Forelimb muscle (tissue), 1 donor: Measurements from ENCODE around the gene PSMA8. TPM values are rescaled to one million over a fixed set of nuclear protein-coding genes. Genes with fewer than 3 reads are reported as not detected.
A peak's percentile ranks its signal among the peaks of the same experiment; 100 is the strongest.
"Not testable (repeated sequence)": the region's sequence is repeated elsewhere in the genome, so short reads cannot be mapped to it uniquely, and the experiment has no call there.

ENCODE experiments used
- DNase-seq: peaks from one replicate; pipeline ENCODE4 v3.0.0-alpha.2; 2013; ENCODE audit warnings: low read depth
- polyA plus RNA-seq: library from polyadenylated mRNA; unstranded; fragments of 120-200 nt; gene quantifications from one replicate; pipeline ENCODE4 v1.2.1, GENCODE V29; 2013; ENCODE audit not compliant: insufficient read length

Gene PSMA8
- polyA plus RNA-seq, 1 donor, result not detected

- no peak for DNase-seq
These were observed 41.8 kb downstream of the PSMA8 start for GRCh38 chr18:26175481-26175880.

DNA sequence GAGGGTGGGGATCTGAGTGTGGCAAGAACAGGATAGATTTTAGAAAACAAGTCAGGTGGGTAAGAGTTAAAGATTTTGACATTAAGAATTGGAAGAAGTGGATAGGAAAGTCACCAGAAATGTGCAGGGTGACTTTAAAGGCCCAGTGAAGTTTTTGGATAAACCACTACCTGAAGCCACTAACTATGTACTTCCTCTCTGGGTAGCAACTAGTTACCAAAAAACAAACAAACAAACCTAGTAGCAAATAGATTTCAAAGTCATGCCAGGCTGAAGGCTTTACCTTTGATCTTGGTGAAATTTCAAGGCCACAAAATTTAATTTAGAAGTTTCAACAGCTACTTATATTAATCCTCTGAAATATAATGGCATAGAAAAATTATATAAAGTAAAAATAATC lies 42.5 kb downstream of the PSMA8 start:
- DNase-seq, result no peak

- DNase-seq, result no peak
These were observed 47.7 kb downstream of the PSMA8 start for GRCh38 chr18:26181343-26181826.

DNA sequence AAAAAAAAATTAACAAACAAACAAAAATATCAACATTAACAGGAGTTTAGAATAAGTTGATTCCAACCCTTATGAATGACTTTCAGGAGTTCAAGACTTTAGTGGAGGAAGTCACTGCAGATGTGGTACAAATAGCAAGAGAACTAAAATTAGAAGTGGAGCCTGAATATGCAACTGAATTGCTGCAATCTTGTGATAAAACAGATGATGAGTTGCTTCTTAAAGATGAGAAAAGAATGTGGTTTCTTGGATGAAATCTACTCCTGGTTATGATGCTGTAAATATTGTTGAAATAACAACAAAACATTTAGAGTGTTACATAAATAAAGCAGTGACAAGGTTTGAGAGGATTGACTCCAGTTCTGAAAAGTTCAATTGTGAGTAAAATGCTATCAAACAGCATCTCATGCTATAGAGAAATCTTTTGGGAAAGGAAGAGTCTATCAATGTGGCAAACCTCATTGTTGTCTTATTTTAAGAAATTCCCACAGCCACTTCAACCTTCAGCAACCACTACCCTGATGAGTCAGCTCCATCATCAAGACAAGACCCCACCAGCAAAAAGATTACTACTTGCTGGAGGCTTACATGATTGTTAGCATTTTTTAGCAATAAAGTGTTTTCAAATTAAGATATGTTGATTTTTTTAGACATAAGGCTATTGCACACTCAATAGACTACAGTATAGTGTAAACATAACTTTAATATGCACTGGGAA lies 49.9 kb downstream of the PSMA8 start:
- no peak for DNase-seq

- DNase-seq, result no peak
These were observed 51.6 kb downstream of the PSMA8 start for GRCh38 chr18:26185267-26185666.

DNA sequence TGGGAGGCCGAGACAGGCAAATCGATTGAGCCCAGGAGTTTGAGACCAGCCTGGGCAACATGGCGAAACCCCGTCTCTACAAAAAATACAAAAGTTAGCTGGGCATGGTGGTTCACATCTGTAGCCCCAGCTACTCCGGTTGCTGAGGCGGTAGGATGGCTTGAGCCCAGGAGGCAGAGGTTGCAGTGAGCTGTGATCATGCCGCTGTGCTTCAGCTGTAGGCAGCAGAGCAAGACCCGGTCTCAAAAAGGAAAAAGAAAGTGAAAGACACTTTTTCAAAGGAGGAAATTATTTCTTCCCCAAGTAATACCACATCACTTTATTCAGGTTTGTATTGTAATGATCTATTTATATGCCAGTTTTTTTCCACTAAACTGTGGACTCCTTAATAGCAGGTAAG lies 56.8 kb downstream of the PSMA8 start:
- DNase-seq, result no peak

- DNase-seq, result no peak
These were observed 58.6 kb downstream of the PSMA8 start for GRCh38 chr18:26192233-26192632.

DNA sequence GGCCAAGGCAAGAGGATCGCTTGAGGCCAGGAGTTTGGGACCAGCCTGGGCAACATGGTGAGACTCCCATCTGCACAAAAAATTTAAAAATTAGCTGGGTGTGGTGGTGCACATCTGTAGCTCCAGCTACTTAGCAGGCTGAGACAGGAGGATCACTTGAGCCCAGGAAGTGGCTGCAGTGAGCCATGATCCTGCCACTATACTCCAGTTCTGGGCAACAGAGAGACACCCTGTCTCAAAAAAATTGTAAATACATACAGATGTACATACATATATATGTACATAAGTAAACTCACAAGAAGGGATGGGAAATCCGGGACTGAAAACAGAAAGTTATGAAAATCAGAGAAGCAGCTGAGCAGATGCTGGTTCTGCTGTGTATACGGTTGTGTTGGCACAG lies 62.9 kb downstream of the PSMA8 start:
- DNase-seq, result no peak

- not testable (repeated sequence) for DNase-seq
These were observed 68.3 kb downstream of the PSMA8 start for GRCh38 chr18:26202001-26202400.

DNA sequence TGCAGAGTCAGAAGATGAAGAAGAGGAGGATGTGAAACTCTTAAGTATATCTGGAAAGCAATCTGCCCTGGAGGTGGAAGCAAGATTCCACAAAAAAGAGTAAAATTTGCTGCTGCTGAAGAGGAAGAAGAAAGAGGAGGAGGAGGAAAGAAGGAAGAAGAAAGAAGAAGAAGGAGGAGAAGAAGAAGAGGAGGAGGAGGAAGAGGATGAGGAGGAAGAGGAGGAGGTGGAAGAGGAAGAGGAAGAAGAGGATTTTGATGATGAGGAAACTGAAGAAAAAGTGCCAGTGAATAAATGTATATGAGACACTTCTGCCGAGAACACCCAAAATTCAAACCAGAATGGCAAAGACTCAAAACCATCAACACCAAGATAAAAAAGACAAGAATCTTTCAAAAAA lies 71.6 kb downstream of the PSMA8 start:
- no peak for DNase-seq

DNA sequence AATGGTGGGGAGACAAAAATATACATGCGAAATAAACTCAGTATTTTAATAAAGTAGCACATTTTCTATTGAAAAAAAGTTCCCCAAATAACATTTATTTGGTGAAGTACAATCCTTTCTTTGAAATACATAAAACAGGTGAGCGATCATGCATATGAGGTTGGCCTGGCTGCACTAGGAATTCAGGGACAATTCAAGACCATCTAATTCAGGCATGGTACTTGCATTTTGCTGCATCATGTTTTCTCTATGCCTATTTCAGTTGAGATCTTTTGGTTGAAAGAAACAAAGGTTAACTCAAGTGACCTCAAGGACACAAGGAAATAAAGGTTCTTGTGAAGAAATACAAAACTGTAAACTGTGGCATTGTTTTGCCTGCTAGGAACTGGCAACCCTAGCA lies 72.8 kb downstream of the PSMA8 start:
- no peak for DNase-seq

DNA sequence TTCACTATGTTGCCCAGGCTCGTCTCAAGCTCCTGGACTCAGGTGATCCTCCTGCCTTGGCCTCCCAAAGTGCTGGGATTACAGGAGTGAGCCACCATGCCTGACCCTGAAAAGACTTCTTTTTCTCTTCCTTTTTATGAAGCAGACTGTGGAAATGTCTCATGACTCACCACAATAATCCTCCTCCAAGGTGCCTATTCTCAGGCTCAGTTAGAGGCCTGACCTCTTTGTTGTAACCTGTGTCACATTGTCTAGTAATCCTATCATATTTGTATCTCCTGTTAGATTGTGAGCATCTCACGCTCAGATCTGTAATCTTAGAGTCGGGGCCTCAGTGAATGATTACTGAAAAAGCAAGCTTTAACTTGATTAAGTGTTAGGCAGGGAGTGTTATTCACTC lies 74.3 kb downstream of the PSMA8 start:
- no peak for DNase-seq

DNA sequence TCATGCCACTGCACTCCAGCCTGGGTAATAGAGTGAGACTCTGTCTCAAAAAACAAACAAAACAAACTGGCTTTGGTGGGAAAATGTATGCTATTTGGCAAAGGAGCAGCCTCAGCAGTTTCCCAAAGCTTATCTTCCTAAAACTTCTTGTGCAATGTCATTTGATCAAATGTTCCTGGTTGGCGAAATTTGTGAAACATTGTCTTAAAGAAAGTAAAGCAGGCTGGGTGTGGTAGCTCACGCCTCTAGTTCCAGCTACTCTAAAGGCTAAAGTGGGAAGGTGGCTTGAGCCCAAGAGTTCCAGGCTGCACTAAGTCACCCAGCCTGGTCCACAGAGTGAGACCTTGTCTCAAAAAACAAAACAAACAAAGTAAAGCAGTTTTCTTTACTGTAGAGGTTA lies 75.3 kb downstream of the PSMA8 start:
- no peak for DNase-seq

DNA sequence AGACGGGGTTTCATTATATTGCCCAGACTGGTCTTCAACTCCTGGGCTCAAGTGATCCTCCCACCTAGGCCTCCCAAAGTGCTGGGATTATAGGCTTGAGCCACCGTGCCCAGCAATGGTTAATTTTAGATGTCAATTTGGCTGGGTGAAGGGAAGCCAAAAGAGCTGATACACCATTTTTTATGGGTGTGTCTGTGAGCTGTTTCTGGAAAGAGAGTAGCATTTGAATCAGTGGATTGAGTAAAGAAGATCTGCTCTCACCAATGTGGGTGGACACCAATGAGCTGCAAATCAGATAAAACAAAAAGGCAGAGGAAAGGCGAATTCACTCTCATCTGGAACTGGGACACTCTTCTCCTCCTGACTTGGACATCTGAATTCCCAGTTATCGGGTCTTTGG lies 76.5 kb downstream of the PSMA8 start:
- DNase-seq, result no peak

DNA sequence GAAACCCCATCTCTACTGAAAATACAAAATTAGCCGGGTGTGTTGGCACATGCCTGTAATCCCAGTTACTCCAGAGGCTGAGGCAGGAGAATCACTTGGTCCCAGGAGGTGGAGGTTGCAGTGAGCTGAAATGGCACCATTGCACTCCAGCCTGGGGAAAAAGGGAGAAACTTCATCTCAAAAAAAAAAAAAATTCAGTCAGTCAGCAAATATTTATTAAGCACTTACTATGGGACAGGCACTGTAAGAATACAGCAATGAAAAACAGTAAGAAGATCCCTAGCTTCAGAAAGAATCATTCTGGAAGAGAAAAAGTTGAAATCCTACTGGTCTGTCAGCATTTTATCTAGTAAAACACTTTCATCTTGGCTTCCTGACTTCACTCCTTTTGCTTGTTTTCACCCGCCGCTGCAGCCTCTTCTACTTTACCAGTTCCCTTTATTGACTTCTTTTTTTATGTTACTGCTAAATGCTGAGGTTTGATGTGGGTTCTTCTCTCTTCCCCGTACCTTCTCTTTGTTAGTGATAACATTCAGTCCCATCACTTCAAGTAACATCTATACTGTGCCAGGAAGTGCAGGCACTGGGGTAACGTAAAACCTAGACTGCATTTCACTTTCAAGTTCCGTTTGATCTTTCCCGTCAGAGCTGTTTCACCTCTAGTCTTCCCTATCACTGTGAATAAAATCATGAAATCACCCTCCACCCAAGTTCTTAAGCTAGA lies 81.7 kb downstream of the PSMA8 start:
- DNase-seq, result no peak

- DNase-seq, result no peak
These were observed 91.5 kb downstream of the PSMA8 start for GRCh38 chr18:26225022-26225693.

DNA sequence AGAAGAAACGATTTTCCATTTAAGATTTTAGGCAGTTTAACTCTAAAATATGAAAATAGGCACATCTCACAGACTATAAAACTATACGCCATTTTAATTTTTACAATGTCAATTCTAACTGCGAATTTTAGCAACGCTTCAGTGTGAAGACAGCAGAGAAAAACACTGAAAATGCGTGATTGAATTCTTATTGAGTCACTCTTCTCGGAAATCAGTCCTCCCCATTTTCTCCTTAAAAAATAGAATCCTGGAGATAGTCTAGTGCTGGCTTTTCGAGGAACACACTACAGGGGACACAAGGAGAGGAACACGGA lies 92.2 kb downstream of the PSMA8 start:
- DNase-seq, result no peak

- peak; percentile 73 for DNase-seq
These were observed 92.8 kb downstream of the PSMA8 start, which contains the start of gene TAF4B for GRCh38 chr18:26226229-26227050. Gene TAF4B, plus strand, starts transcription at chr18:26226445. Its CDS starts 489 bp downstream, at chr18:26226934.

GRCh38 chr18:26227051-26227670 lies 93.5 kb downstream of the PSMA8 start:
- DNase-seq, result no peak

- no peak for DNase-seq
These were observed 95.0 kb downstream of the PSMA8 start for GRCh38 chr18:26228562-26229260.

GRCh38 chr18:26230497-26230896 lies 96.8 kb downstream of the PSMA8 start:
- no peak for DNase-seq
